A549 (cell line): Measurements from ENCODE around the gene ROR2. TPM values are rescaled to one million over a fixed set of nuclear protein-coding genes. Genes with fewer than 3 reads are reported as not detected.

Experiments used
- ATAC-seq, 2 experiments: fragments of 200-7000 bp in 1 of 2; fragments of >200 bp in 1 of 2; cut with Nextera tagmentation in 1 of 2; cut with Tn5 transposase in 1 of 2; 3 replicates each; pipeline versions ENCODE4 v1.8.0 to v1.9.1; 2018 to 2020; ENCODE audit warnings: mild to moderate bottlenecking in 1 of 2, moderate library complexity in 1 of 2
- CTCF ChIA-PET: fragments of 300-600 bp; sonication (Branson Sonifier 250); formaldehyde crosslinking; extraction: SDS; loops from one replicate; lab custom pipeline; 2021; ENCODE audit warnings: antibody characterized with exemption, inconsistent platforms; lab: Yijun Ruan, JAX
- POLR2A ChIA-PET: fragments of 350-600 bp; formaldehyde crosslinking; extraction: SDS; loops from one replicate; lab custom pipeline; 2021; ENCODE audit warnings: antibody characterized with exemption, inconsistent platforms; lab: Yijun Ruan, JAX
- DNase-seq, 2 experiments: peaks; one replicate each; pipeline versions ENCODE4 v3.0.0 to v3.0.0-alpha.2; 2011 to 2016; ENCODE audit warnings: low read depth in 1 of 2, low spot score in 1 of 2
- FAIRE-seq: peaks from 2 replicates; lab custom pipeline; 2011; peaks lifted over from hg19 to GRCh38; lab: Jason Lieb, UNC
- H3K27ac ChIP-seq, 2 experiments: fragments of >200 bp; sonication (Bioruptor Twin); formaldehyde crosslinking; 3 replicates each; pipeline ENCODE4 v1.5.1; 2016 to 2017
- H3K4me1 ChIP-seq: fragments of >200 bp; sonication (Bioruptor Twin); formaldehyde crosslinking; 3 replicates; pipeline ENCODE4 v1.6.1; 2016
- H3K4me2 ChIP-seq: fragments of >200 bp; sonication (Bioruptor Twin); formaldehyde crosslinking; 3 replicates; pipeline ENCODE4 v1.6.1; 2016
- H3K4me3 ChIP-seq: fragments of >200 bp; sonication (Bioruptor Twin); formaldehyde crosslinking; 3 replicates; pipeline ENCODE4 v1.5.1; 2016
- H3K9me3 ChIP-seq: fragments of >200 bp; sonication (Bioruptor Twin); formaldehyde crosslinking; 3 replicates; pipeline ENCODE4 v1.6.1; 2016
- BHLHE40 ChIP-seq: IDR thresholded peaks from 2 replicates; pipeline ENCODE4 v1.6.1; 2012; ENCODE audit warnings: low read depth, low read length, inconsistent platforms
- CHD4 ChIP-seq: fragments of 200-600 bp; sonication (generic); IDR thresholded peaks from 2 replicates; pipeline ENCODE4 v1.6.1; 2016; ENCODE audit warnings: antibody characterized with exemption, mild to moderate bottlenecking, borderline replicate concordance
- FOSB ChIP-seq: fragments of 250-450 bp; sonication (Bioruptor Pico); IDR thresholded peaks from 2 replicates; pipeline ENCODE4 v1.5.0; 2020; ENCODE audit warnings: mild to moderate bottlenecking, moderate library complexity
- HEYL ChIP-seq: fragments of 250-450 bp; sonication (Bioruptor Pico); IDR thresholded peaks from 2 replicates; pipeline ENCODE4 v1.8.0; 2021; ENCODE audit warnings: mild to moderate bottlenecking, moderate library complexity
- JUN ChIP-seq, 2 experiments: fragments of >200 bp; sonication (Bioruptor Twin); formaldehyde crosslinking; IDR thresholded peaks; 2 replicates in 1 of 2; 3 replicates in 1 of 2; pipeline ENCODE4 v1.6.1; 2016 to 2017
- KDM5A ChIP-seq: fragments of 200-600 bp; sonication (generic); IDR thresholded peaks from 2 replicates; pipeline ENCODE4 v1.6.1; 2016; ENCODE audit warnings: antibody characterized with exemption, mild to moderate bottlenecking
- MAX ChIP-seq: IDR thresholded peaks from 2 replicates; pipeline ENCODE4 v1.6.1; 2012
- NPAS2 ChIP-seq: fragments of 250-450 bp; sonication (Bioruptor Pico); IDR thresholded peaks from 2 replicates; pipeline ENCODE4 v1.8.0; 2022; ENCODE audit warnings: mild to moderate bottlenecking, moderate library complexity, borderline replicate concordance
- POLR2A ChIP-seq: IDR thresholded peaks from 2 replicates; pipeline ENCODE4 v1.6.1; 2012; ENCODE audit warnings: mild to moderate bottlenecking, low read length
- RAD21 ChIP-seq, 2 experiments: fragments of >200 bp in 1 of 2; sonication (Bioruptor Twin) in 1 of 2; formaldehyde crosslinking in 1 of 2; IDR thresholded peaks in 1 of 2; conservative IDR thresholded peaks in 1 of 2; 2 replicates in 1 of 2; 3 replicates in 1 of 2; pipeline ENCODE4 v1.6.1; 2012 to 2018; ENCODE audit warnings: inconsistent platforms in 1 of 2
- REST ChIP-seq: fragments of 200-600 bp; sonication (generic); IDR thresholded peaks from 2 replicates; pipeline ENCODE4 v1.6.1; 2016; ENCODE audit warnings: antibody characterized with exemption, mild to moderate bottlenecking, moderate library complexity
- RFX5 ChIP-seq: fragments of 450-650 bp; IDR thresholded peaks from 2 replicates; pipeline ENCODE4 v1.7.1; 2014; ENCODE audit warnings: antibody characterized with exemption, mild to moderate bottlenecking, moderate library complexity
- SMC3 ChIP-seq: fragments of >200 bp; sonication (Bioruptor Twin); formaldehyde crosslinking; IDR thresholded peaks from 3 replicates; pipeline ENCODE4 v1.6.1; 2018; ENCODE audit warnings: inconsistent platforms
- WGBS: methylation state at CpG from one replicate; pipeline ENCODE4 v1.1.6; 2017; ENCODE audit errors: missing lambda C conversion rate; 5-methylcytosine and 5-hydroxymethylcytosine counted together
- polyA minus RNA-seq: library from RNA; depleted of rRNA, polyadenylated mRNA; stranded (reverse); fragments of >200 nt; gene quantifications from 2 replicates; pipeline ENCODE4 v1.2.3, GENCODE V29; 2011; rRNA and poly(A)+ RNA removed
- polyA plus RNA-seq, 4 experiments: library from polyadenylated mRNA; depleted of rRNA in 3 of 4; stranded (reverse); fragments of >200 nt; fragmentation: RNase III in 1 of 4; extraction: RNeasy Plus Mini Kit Qiagen cat#74134 plus additional on column Dnase treatment in 1 of 4; gene quantifications; 2 replicates in 3 of 4; 3 replicates in 1 of 4; pipeline ENCODE4 v1.2.3, GENCODE V29; 2011 to 2017
- TF ChIP-seq, protein P1 (sequence below): fragments of 250-450 bp; sonication (Bioruptor Pico); IDR thresholded peaks from 2 replicates; pipeline ENCODE4 v1.5.0; 2020; ENCODE audit warnings: low read depth, mild to moderate bottlenecking, moderate library complexity
- TF ChIP-seq, protein P2 (sequence below): fragments of >200 bp; sonication (Bioruptor Twin); formaldehyde crosslinking; IDR thresholded peaks from 3 replicates; pipeline ENCODE4 v1.5.1; 2016
- TF ChIP-seq, protein P3 (sequence below): IDR thresholded peaks from 2 replicates; pipeline ENCODE4 v1.6.1; 2012

ROR2 gene
- polyA plus RNA-seq (2011; rRNA removed) (0.12 and 0.15 TPM in 2 replicates), polyA plus RNA-seq (2017; fragmentation: RNase III; extraction: RNeasy Plus Mini Kit Qiagen cat#74134 plus additional on column Dnase treatment) (0.53 to 0.66 TPM (median 0.53 TPM) in 3 replicates), polyA minus RNA-seq (0.24 and 0.54 TPM in 2 replicates)
- 0.16 and 0.21 TPM in 2 replicates for polyA plus RNA-seq (2012; cell fraction: cytosol; rRNA removed)
- polyA plus RNA-seq (2012; cell fraction: nucleus; rRNA removed): 0.37 and 0.47 TPM in 2 replicates

GRCh38 chr9:91949946-91950664 lies at the start of gene ROR2:
Gene ROR2 (minus strand): TSS chr9:91950228.
- FAIRE-seq: no peak
- H3K9me3 ChIP-seq: peaks cover 8% of the 10 kb centered on the region; the same call in 2 of the 3 replicates
- WGBS: 14% methylated on average over 23 of the region's 81 CpGs
- peak within 1 kb of the TSS in 1 of 2 experiments; percentile 75; a peak in 3 of 6 replicates for H3K27ac ChIP-seq
- POLR2A ChIA-PET: no interaction called here
- ATAC-seq: peak; percentile 82 to 88
- CTCF ChIA-PET: interaction anchor here (0.6 to 6.7 kb wide), 45 partner anchors 12 to 1036 kb away, joined by 3 to 55 read pairs (median 4); no protein-coding TSS in a partner anchor
- TF ChIP-seq KDM5A (no peak), JUN (IDR thresholded peaks at IDR 0.05) (peak in 1 of 2 experiments; percentile 41; a peak in 1 of 5 replicates), CHD4 (no peak), SMC3 (peak; percentile 65), BHLHE40 (no peak), RAD21 (conservative IDR thresholded peaks at IDR 0.05 in 1 of 2, IDR thresholded peaks at IDR 0.05 in 1 of 2) (peak in 1 of 2 experiments; percentile 50; a peak in 2 of 5 replicates)
- TF ChIP-seq, protein P1, sequence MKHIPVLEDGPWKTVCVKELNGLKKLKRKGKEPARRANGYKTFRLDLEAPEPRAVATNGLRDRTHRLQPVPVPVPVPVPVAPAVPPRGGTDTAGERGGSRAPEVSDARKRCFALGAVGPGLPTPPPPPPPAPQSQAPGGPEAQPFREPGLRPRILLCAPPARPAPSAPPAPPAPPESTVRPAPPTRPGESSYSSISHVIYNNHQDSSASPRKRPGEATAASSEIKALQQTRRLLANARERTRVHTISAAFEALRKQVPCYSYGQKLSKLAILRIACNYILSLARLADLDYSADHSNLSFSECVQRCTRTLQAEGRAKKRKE (CRISPR knock-in tag): no peak
- TF ChIP-seq, protein P2, sequence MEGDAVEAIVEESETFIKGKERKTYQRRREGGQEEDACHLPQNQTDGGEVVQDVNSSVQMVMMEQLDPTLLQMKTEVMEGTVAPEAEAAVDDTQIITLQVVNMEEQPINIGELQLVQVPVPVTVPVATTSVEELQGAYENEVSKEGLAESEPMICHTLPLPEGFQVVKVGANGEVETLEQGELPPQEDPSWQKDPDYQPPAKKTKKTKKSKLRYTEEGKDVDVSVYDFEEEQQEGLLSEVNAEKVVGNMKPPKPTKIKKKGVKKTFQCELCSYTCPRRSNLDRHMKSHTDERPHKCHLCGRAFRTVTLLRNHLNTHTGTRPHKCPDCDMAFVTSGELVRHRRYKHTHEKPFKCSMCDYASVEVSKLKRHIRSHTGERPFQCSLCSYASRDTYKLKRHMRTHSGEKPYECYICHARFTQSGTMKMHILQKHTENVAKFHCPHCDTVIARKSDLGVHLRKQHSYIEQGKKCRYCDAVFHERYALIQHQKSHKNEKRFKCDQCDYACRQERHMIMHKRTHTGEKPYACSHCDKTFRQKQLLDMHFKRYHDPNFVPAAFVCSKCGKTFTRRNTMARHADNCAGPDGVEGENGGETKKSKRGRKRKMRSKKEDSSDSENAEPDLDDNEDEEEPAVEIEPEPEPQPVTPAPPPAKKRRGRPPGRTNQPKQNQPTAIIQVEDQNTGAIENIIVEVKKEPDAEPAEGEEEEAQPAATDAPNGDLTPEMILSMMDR: peak; percentile 80
- H3K4me2 ChIP-seq: peak within 1 kb of the TSS; percentile 90
- H3K4me3 ChIP-seq: peak within 1 kb of the TSS; percentile 51
- peak; percentile 40 to 59 for DNase-seq
- H3K4me1 ChIP-seq: peaks cover 7% of the 10 kb centered on the region; the same call in 1 of the 3 replicates

- Histone ChIP-seq H3K4me3 (no peak overlapping the region), H3K4me1 (peaks cover 7% of the 10 kb centered on the region; the same call in 2 of the 3 replicates), H3K4me2 (no peak overlapping the region), H3K9me3 (no peaks in the 10 kb centered on the region)
- FAIRE-seq: no peak
- CTCF ChIA-PET: no interaction called here
- TF ChIP-seq, protein P3, sequence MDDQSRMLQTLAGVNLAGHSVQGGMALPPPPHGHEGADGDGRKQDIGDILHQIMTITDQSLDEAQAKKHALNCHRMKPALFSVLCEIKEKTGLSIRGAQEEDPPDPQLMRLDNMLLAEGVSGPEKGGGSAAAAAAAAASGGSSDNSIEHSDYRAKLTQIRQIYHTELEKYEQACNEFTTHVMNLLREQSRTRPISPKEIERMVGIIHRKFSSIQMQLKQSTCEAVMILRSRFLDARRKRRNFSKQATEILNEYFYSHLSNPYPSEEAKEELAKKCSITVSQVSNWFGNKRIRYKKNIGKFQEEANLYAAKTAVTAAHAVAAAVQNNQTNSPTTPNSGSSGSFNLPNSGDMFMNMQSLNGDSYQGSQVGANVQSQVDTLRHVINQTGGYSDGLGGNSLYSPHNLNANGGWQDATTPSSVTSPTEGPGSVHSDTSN: no peak
- TF ChIP-seq MAX: no peak
- no peak for TF ChIP-seq NPAS2 (CRISPR knock-in tag)
- TF ChIP-seq JUN (IDR thresholded peaks at IDR 0.05): no peak
- TF ChIP-seq HEYL (CRISPR knock-in tag): no peak
- no peak for TF ChIP-seq REST
- no peak for TF ChIP-seq POLR2A
- no peak for TF ChIP-seq RFX5
- TF ChIP-seq FOSB (CRISPR knock-in tag): no peak
- TF ChIP-seq, all 56 proteins: peak for 0
- 25% methylated on average over 8 of the region's 8 CpGs for WGBS
- ATAC-seq: peak in 1 of 2 experiments; percentile 22; a peak in 2 of 6 replicates
- POLR2A ChIA-PET: no interaction called here
- no peak overlapping the region for H3K27ac ChIP-seq
- DNase-seq: no peak
These were observed 45.1 kb upstream of the ROR2 start for GRCh38 chr9:91995000-91995655.
